G401.6 (cell line): ENCODE measurements around the gene CACNA2D2.

Source experiments
- FAIRE-seq: peaks from 2 replicates; lab custom pipeline; 2012; peaks lifted over from hg19 to GRCh38; lab: Jason Lieb, UNC

CACNA2D2 gene

GRCh38 chr3:50365842-50366220, 137.6 kb downstream of the CACNA2D2 start:
- no peak for FAIRE-seq

- FAIRE-seq, result no peak
Measured at GRCh38 chr3:50365080-50365841, 138.2 kb downstream of the CACNA2D2 start.

GRCh38 chr3:50364573-50365079, 138.8 kb downstream of the CACNA2D2 start:
- no peak for FAIRE-seq

GRCh38 chr3:50359760-50360110, 143.7 kb downstream of the CACNA2D2 start:
- FAIRE-seq, result no peak

DNA sequence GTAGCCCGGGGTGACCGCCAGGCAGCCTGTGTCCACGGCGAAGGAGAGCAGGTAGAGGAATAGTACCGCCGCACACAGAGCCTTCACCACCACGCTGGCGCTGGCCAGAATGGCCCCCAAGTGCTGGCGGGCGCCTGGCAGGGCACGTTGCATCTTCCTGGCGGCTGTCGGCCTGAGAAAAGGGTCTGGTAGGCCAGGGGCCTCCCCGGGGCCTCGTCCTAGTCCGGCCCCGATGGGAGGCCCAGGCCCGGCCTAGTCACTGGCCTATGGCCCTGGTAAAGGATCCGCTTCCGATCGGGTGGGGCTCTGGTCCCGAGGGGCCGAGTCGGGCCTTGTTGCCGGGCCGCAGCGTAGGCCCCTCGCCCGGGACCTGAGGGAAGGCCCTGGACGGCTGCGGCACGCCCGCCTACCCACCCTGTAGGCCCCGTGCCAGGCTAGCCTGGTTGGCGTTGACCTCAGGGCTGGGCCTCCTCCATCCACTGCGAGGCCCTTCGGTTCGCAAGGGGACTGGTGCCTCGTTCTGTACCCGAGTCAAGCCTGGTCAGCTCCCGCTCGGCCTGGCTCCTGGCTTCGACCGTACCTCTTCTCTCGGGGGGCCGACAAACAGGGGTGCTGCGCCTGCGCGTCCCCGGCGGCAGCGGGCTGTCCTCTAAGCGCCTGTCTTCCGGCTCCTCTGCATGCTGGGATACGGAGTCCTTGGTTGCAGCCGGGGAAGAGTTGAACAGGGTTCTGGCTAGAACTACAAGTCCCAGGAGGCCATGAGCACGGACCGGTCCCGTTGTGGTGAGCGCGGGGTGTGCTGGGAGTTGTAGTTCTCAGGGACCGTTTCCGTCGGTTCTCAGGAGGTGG, 144.3 kb downstream of the CACNA2D2 start, which contains the start of gene TMEM115:
Gene TMEM115, minus strand, starts transcription at position 611 of the 849 bp plus-strand sequence. Its CDS starts 458 bp downstream, at position 153.
- peak; percentile 98 for FAIRE-seq

- no peak for FAIRE-seq
Measured at GRCh38 chr3:50358355-50358910, 145.0 kb downstream of the CACNA2D2 start.

- no peak for FAIRE-seq
Measured at GRCh38 chr3:50357481-50357880, 146.0 kb downstream of the CACNA2D2 start.

DNA sequence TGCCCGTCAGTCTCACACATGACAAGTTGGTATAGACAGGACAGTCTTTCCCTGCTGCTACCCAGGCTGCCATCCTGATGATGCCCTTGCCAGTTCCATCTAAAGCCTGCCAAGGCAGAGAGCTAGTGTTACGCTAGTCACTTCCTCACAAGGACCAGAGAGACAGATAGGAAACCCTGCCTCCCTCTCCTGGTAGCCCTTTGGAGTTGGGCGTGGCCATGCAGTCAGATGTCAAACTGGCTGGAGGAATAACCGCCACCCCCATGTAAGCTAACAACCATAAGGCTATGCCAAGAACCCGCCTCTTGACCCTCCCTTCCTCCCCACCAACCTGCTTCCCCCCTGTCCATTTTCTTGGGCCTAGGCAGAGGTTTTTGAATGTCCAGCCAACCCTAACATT, 146.9 kb downstream of the CACNA2D2 start:
- FAIRE-seq, result no peak

GRCh38 chr3:50355829-50356552, 147.4 kb downstream of the CACNA2D2 start:
- FAIRE-seq, result no peak

GRCh38 chr3:50354850-50355249, 148.6 kb downstream of the CACNA2D2 start:
- no peak for FAIRE-seq

GRCh38 chr3:50354186-50354764, 149.2 kb downstream of the CACNA2D2 start:
- FAIRE-seq, result no peak

- FAIRE-seq, result no peak
Measured at GRCh38 chr3:50353245-50354004, 150.0 kb downstream of the CACNA2D2 start.

- no peak for FAIRE-seq
Measured at GRCh38 chr3:50352781-50353180, 150.7 kb downstream of the CACNA2D2 start.

DNA sequence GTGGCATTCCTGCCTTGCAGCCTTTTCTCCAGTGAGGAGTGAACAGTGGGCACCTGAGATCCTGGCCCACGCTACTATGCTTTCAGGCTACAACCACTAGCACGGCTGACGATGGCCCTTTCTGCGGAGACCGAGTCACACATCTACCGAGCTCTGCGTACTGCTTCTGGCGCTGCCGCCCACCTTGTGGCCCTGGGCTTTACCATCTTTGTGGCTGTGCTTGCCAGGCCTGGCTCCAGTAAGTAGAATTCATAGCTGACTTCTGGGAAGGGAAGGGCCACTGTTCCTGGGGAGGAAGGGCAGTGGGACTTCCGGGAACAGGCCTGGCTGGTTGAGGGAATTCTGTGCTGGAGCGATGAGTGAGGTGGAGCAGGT, 152.1 kb downstream of the CACNA2D2 start:
- no peak for FAIRE-seq

GRCh38 chr3:50350527-50351322, 152.7 kb downstream of the CACNA2D2 start, which contains the start of the genes CYB561D2 and NPRL2:
TSS of gene CYB561D2 (plus strand) at chr3:50350862. CDS start at chr3:50351434, 572 bp downstream.
TSS of gene NPRL2 (minus strand) at chr3:50350775. CDS start at chr3:50350652, 123 bp downstream.
- peak; percentile 74 for FAIRE-seq

- no peak for FAIRE-seq
Measured at GRCh38 chr3:50350213-50350526, 153.3 kb downstream of the CACNA2D2 start.

DNA sequence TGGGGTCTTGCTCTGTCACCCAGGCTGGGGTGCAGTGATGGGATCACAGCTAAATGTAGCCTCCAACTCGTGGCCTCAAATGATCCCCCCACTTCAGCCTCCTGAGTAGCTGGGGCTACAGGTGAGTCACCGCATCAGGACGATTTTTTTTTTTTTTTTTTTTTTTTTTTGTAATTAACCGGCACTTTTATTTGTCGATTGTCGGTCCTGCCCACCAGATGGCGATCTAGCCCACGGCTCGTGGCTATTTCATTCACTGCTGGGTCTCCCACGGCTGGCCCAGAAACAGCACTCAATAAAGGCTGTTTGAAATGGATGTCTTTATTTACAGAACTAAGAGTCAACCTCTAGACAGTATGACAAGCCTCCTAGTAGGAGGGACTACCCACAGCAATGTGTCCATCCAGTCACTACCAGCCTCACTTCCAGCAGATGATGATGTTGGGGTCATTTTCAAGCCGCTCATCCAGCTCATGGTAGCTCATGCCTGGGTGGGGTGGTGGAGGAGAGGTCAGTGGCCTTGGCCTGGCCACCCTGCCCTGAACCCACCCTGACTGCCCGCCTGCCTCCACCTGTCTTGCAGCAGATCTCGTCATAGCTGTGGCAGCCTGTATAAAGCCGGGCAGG, 156.1 kb downstream of the CACNA2D2 start:
- peak; percentile 91 for FAIRE-seq

- FAIRE-seq, result no peak
Measured at GRCh38 chr3:50345586-50346234, 157.7 kb downstream of the CACNA2D2 start, which contains the start of gene ZMYND10. TSS of gene ZMYND10 (minus strand) at chr3:50345732. CDS start at chr3:50345579, 153 bp downstream.

- FAIRE-seq, result no peak
Measured at GRCh38 chr3:50345008-50345407, 158.4 kb downstream of the CACNA2D2 start.
